ENCODE results near the gene UTP15.
A peak's percentile ranks its signal among the peaks of the same experiment; 100 is the strongest.

Gene UTP15

GRCh38 chr5:73624888-73625287, 59.3 kb downstream of the UTP15 start:
- ChIA-PET POLR2A (ENCODE audit: low non-redundant PET) (interaction anchor here (0.6 kb wide), 1 partner anchor 190 kb away, joined by 4 read pairs; no protein-coding TSS in a partner anchor), CTCF (interaction anchor here (0.6 to 1.4 kb wide), 6 partner anchors 10 to 465 kb away, joined by 3 to 4 read pairs (median 3); no protein-coding TSS in a partner anchor)
- no peak for DNase-seq (ENCODE audit: low spot score)
- TF ChIP-seq, protein P1, sequence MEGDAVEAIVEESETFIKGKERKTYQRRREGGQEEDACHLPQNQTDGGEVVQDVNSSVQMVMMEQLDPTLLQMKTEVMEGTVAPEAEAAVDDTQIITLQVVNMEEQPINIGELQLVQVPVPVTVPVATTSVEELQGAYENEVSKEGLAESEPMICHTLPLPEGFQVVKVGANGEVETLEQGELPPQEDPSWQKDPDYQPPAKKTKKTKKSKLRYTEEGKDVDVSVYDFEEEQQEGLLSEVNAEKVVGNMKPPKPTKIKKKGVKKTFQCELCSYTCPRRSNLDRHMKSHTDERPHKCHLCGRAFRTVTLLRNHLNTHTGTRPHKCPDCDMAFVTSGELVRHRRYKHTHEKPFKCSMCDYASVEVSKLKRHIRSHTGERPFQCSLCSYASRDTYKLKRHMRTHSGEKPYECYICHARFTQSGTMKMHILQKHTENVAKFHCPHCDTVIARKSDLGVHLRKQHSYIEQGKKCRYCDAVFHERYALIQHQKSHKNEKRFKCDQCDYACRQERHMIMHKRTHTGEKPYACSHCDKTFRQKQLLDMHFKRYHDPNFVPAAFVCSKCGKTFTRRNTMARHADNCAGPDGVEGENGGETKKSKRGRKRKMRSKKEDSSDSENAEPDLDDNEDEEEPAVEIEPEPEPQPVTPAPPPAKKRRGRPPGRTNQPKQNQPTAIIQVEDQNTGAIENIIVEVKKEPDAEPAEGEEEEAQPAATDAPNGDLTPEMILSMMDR (conservative IDR thresholded peaks at IDR 0.05; ENCODE audit: low read depth) = no peak
- peak overlapping the region; percentile 90 for H3K27ac ChIP-seq

DNA sequence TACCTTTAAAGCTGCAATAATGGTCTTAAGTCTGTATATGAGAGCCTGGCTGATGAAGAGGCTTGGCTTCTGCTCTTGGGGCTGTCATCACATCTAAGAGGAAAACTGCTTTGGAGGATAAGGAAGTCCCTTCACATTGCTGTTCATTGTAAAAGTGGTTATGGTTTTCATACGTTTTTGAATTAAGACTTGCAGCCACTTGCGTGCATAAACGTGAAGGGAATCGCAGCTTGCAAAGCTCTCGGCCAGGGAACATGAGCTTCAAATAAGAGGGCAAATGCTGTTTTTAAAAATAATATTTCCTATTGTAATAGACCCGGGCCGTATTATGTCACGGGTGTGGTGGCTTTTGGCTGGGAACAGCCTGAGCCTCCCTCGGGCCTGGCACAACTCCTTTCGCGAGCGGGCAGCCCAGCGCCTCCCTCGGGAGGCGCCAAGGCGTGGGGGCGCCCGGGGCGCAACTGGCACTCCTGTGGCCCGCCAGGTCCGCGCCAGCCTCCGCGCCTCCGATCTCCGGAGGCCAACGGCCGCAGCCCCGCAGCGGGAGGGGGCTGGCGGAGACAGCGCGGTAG, 59.9 kb downstream of the UTP15 start:
- peak overlapping the region; percentile 90 for H3K27ac ChIP-seq
- ChIA-PET CTCF (interaction anchor here (0.7 to 1.4 kb wide), 5 partner anchors 11 to 166 kb away, joined by 3 to 4 read pairs (median 3); no protein-coding TSS in a partner anchor), POLR2A (ENCODE audit: low non-redundant PET) (interaction anchor here (0.6 kb wide), 1 partner anchor 190 kb away, joined by 4 read pairs; no protein-coding TSS in a partner anchor)
- no peak for DNase-seq (ENCODE audit: low spot score)
- TF ChIP-seq, protein P1 (conservative IDR thresholded peaks at IDR 0.05; ENCODE audit: low read depth) = no peak

- H3K27ac ChIP-seq = peak within 1 kb of the TSS; percentile 90
- POLR2A ChIA-PET (ENCODE audit: low non-redundant PET) = no interaction called here
- CTCF ChIA-PET = interaction anchor here (0.6 to 1.2 kb wide), 3 partner anchors 36 to 167 kb away, joined by 3 to 6 read pairs (median 5); no protein-coding TSS in a partner anchor
Measured at GRCh38 chr5:73625944-73626811, 60.6 kb downstream of the UTP15 start, which contains the start of gene ARHGEF28. Gene ARHGEF28, plus strand, starts transcription at chr5:73626196. Its CDS starts 58,656 bp downstream, at chr5:73684852.

GRCh38 chr5:73626814-73627313, 61.3 kb downstream of the UTP15 start:
- no peak for DNase-seq (ENCODE audit: low spot score)
- ChIA-PET POLR2A (ENCODE audit: low non-redundant PET) (no interaction called here), CTCF (interaction anchor here (0.6 to 1.2 kb wide), 3 partner anchors 36 to 166 kb away, joined by 3 to 6 read pairs (median 5); no protein-coding TSS in a partner anchor)
- H3K27ac ChIP-seq = peak overlapping the region; percentile 90
- TF ChIP-seq, protein P1 (conservative IDR thresholded peaks at IDR 0.05; ENCODE audit: low read depth) = no peak

More at GRCh38 chr5:73625944-73626811, 60.6 kb downstream of the UTP15 start, which contains the start of gene ARHGEF28:
- peak; percentile 93 for DNase-seq (ENCODE audit: low spot score)
- TF ChIP-seq, protein P1 (conservative IDR thresholded peaks at IDR 0.05; ENCODE audit: low read depth) = no peak

GRCh38 chr5:73629456-73629855, 63.9 kb downstream of the UTP15 start:
- no peak for DNase-seq (ENCODE audit: low spot score)
- TF ChIP-seq, protein P1 (conservative IDR thresholded peaks at IDR 0.05; ENCODE audit: low read depth) = no peak
- POLR2A ChIA-PET (ENCODE audit: low non-redundant PET) = no interaction called here
- H3K27ac ChIP-seq = no peak overlapping the region
- CTCF ChIA-PET = interaction anchor here (0.6 kb wide), 1 partner anchor 77 kb away, joined by 4 read pairs; no protein-coding TSS in a partner anchor

GRCh38 chr5:73630765-73631164, 65.2 kb downstream of the UTP15 start:
- DNase-seq (ENCODE audit: low spot score) = no peak

More at GRCh38 chr5:73630765-73631164, 65.2 kb downstream of the UTP15 start:
- ChIA-PET CTCF (interaction anchor here (0.6 kb wide), 1 partner anchor 12 kb away, joined by 3 read pairs; no protein-coding TSS in a partner anchor), POLR2A (ENCODE audit: low non-redundant PET) (no interaction called here)
- no peak overlapping the region for H3K27ac ChIP-seq
- TF ChIP-seq, protein P1 (conservative IDR thresholded peaks at IDR 0.05; ENCODE audit: low read depth) = no peak
